Measurements from ENCODE around the gene TMEM151B. TPM values are rescaled to one million over a fixed set of nuclear protein-coding genes. Genes with fewer than 3 reads are reported as not detected.

Gene TMEM151B
- total and polyA plus RNA-seq, 10 of the 15 experiments (the other 5 are each of a cell fraction or from before 2014, with no cell fraction given), result 0.01 to 0.19 (median 0.05) TPM; not detected in 6

GRCh38 chr6:44257753-44258324 lies 12.4 kb upstream of the TMEM151B start (continued):
- peak; percentile 87 for TF ChIP-seq ZNF687 (IDR thresholded peaks at IDR 0.05)
- TF ChIP-seq ZSCAN29 (IDR thresholded peaks at IDR 0.05), result 0 out of 2 replicates have a peak, but pooled peaks have one; percentile 9
- no peak for TF ChIP-seq NR2C2 (IDR thresholded peaks at IDR 0.05; ENCODE audit: borderline replicate concordance, control insufficient read depth, insufficient read length, low read depth)
- TF ChIP-seq CHD1 (IDR thresholded peaks at IDR 0.05; ENCODE audit: low read depth, low read length), result peak; percentile 83; the same call in 1 of the 2 replicates
- TF ChIP-seq NRF1 (conservative IDR thresholded peaks at IDR 0.05; ENCODE audit: low read depth, low read length), result no peak
- no peak for TF ChIP-seq SUPT20H (IDR thresholded peaks at IDR 0.05; ENCODE audit: borderline replicate concordance, control insufficient read depth, low read depth, low read length)
- TF ChIP-seq IKZF1 (conservative IDR thresholded peaks at IDR 0.05), result peak; percentile 97
- TF ChIP-seq BCL3 (IDR thresholded peaks at IDR 0.05; ENCODE audit: borderline replicate concordance, insufficient read depth, low read depth, low read length, poor library complexity, severe bottlenecking), result peak; percentile 2
- no peak for TF ChIP-seq RAD51 (IDR thresholded peaks at IDR 0.05)
- TF ChIP-seq NR2C1 (IDR thresholded peaks at IDR 0.05), result no peak; the same call in 1 of the 2 replicates
- TF ChIP-seq E2F4 (IDR thresholded peaks at IDR 0.05; ENCODE audit: low read depth, low read length), result no peak
- TF ChIP-seq DPF2 (IDR thresholded peaks at IDR 0.05), result peak; percentile 89; the same call in 1 of the 2 replicates
- no peak for TF ChIP-seq MEF2A (IDR thresholded peaks at IDR 0.05; ENCODE audit: insufficient read depth, low read depth, low read length)
- no peak for TF ChIP-seq PBX3 (IDR thresholded peaks at IDR 0.05; ENCODE audit: insufficient replicate concordance, low read depth, low read length)
- TF ChIP-seq TARDBP (IDR thresholded peaks at IDR 0.05; ENCODE audit: borderline replicate concordance), result no peak
- no peak for TF ChIP-seq YY1 (IDR thresholded peaks at IDR 0.05; ENCODE audit: low read depth, low read length)
- TF ChIP-seq SMAD1 (IDR thresholded peaks at IDR 0.05; ENCODE audit: low read depth, partially characterized antibody), result peak; percentile 62
- TF ChIP-seq NBN (IDR thresholded peaks at IDR 0.05), result peak; percentile 95

Measured in GM12878 (cell line).